OCI-LY7 (cell line): ENCODE measurements around the gene HMGN2.

Experiments
- EZH2phosphoT487 ChIP-seq: fragments of 200-600 bp; sonication (generic); IDR thresholded peaks from 2 replicates; pipeline ENCODE4 v1.6.1; 2018; ENCODE audit warnings: low read depth, borderline replicate concordance, mild to moderate bottlenecking, mixed run types, antibody characterized with exemption, low read length, moderate library complexity, mixed read lengths
- TF ChIP-seq, protein P1 (sequence below): fragments of 200-600 bp; sonication (generic); conservative IDR thresholded peaks from 2 replicates; pipeline ENCODE4 v1.5.1; 2014; ENCODE audit warnings: mild to moderate bottlenecking, antibody characterized with exemption, low read length, moderate library complexity, mixed read lengths

DNA sequence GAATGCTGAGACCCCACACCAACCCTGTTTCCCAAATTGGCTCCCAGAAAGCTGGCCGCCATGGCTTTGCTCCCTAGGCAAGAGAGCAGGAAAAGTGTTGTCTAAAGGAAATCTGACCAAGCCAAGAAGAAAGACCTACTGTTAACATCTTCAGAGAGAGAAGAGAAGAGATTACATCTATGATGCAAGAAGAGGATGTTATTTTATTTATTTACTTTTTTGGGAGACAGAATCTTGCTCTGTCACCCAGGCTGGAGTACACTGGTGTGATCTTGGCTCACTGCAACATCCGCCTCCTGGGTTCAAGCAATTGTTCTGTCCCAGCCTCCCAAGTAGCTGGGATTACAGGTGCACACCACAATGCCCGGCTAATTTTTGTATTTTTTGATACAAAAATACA, 21.7 kb downstream of the HMGN2 start:
- TF ChIP-seq, protein P1, sequence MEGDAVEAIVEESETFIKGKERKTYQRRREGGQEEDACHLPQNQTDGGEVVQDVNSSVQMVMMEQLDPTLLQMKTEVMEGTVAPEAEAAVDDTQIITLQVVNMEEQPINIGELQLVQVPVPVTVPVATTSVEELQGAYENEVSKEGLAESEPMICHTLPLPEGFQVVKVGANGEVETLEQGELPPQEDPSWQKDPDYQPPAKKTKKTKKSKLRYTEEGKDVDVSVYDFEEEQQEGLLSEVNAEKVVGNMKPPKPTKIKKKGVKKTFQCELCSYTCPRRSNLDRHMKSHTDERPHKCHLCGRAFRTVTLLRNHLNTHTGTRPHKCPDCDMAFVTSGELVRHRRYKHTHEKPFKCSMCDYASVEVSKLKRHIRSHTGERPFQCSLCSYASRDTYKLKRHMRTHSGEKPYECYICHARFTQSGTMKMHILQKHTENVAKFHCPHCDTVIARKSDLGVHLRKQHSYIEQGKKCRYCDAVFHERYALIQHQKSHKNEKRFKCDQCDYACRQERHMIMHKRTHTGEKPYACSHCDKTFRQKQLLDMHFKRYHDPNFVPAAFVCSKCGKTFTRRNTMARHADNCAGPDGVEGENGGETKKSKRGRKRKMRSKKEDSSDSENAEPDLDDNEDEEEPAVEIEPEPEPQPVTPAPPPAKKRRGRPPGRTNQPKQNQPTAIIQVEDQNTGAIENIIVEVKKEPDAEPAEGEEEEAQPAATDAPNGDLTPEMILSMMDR = no peak
- TF ChIP-seq EZH2phosphoT487 = no peak
